Stimulated activated naive CD8-positive, alpha-beta T cell treated with anti-CD3 and anti-CD28 coated beads, Interleukin-15, Interleukin-2, amounts not matched to agents 100 ng/mL and 50 ng/mL, for 24 hours (primary cell): ENCODE data around the gene CACNG3.

Experiments used
- H3K27ac Mint-ChIP-seq: one replicate; pipeline ENCODE4 v1.8.0; 2021; ENCODE audit warnings: mild to moderate bottlenecking, mixed read lengths
- H3K27me3 Mint-ChIP-seq: one replicate; pipeline ENCODE4 v1.8.0; 2021; ENCODE audit warnings: mixed read lengths
- H3K36me3 Mint-ChIP-seq: one replicate; pipeline ENCODE4 v1.8.0; 2021; ENCODE audit warnings: low read depth, mixed read lengths
- H3K4me1 Mint-ChIP-seq: one replicate; pipeline ENCODE4 v1.8.0; 2021; ENCODE audit warnings: low read depth, mixed read lengths
- H3K4me3 Mint-ChIP-seq: one replicate; pipeline ENCODE4 v1.8.0; 2021; ENCODE audit warnings: mild to moderate bottlenecking, mixed read lengths
- H3K9me3 Mint-ChIP-seq: one replicate; pipeline ENCODE4 v1.8.0; 2021; ENCODE audit warnings: mixed read lengths

CACNG3 gene

GRCh38 chr16:24257958-24258357, 1.8 kb downstream of the CACNG3 start:
- Mint-ChIP-seq H3K27me3 (peaks cover 73% of the 10 kb centered on the region), H3K9me3 (no peaks in the 10 kb centered on the region), H3K4me3 (no peak overlapping the region), H3K36me3 (no peaks in the 10 kb centered on the region), H3K27ac (no peak overlapping the region), H3K4me1 (peaks cover 3% of the 10 kb centered on the region)

GRCh38 chr16:24258791-24259190, 2.7 kb downstream of the CACNG3 start:
- peaks cover 3% of the 10 kb centered on the region for H3K4me1 Mint-ChIP-seq
- no peaks in the 10 kb centered on the region for H3K36me3 Mint-ChIP-seq
- no peak overlapping the region for H3K4me3 Mint-ChIP-seq
- peaks cover 68% of the 10 kb centered on the region for H3K27me3 Mint-ChIP-seq
- H3K27ac Mint-ChIP-seq, result no peak overlapping the region
- H3K9me3 Mint-ChIP-seq, result no peaks in the 10 kb centered on the region

GRCh38 chr16:24262816-24263215, 6.7 kb downstream of the CACNG3 start:
- H3K36me3 Mint-ChIP-seq, result no peaks in the 10 kb centered on the region
- no peak overlapping the region for H3K27ac Mint-ChIP-seq
- H3K9me3 Mint-ChIP-seq, result no peaks in the 10 kb centered on the region
- H3K27me3 Mint-ChIP-seq, result peaks cover 29% of the 10 kb centered on the region
- H3K4me1 Mint-ChIP-seq, result peaks cover under 1% of the 10 kb centered on the region
- no peak overlapping the region for H3K4me3 Mint-ChIP-seq

GRCh38 chr16:24270721-24271442, 14.7 kb downstream of the CACNG3 start:
- Mint-ChIP-seq H3K36me3 (no peaks in the 10 kb centered on the region), H3K4me3 (no peak overlapping the region), H3K4me1 (no peaks in the 10 kb centered on the region), H3K27ac (no peak overlapping the region), H3K9me3 (no peaks in the 10 kb centered on the region), H3K27me3 (peaks cover 34% of the 10 kb centered on the region)

- H3K27ac Mint-ChIP-seq, result no peak overlapping the region
- no peak overlapping the region for H3K4me3 Mint-ChIP-seq
- H3K4me1 Mint-ChIP-seq, result no peaks in the 10 kb centered on the region
- no peaks in the 10 kb centered on the region for H3K9me3 Mint-ChIP-seq
- H3K27me3 Mint-ChIP-seq, result peaks cover 42% of the 10 kb centered on the region
- no peaks in the 10 kb centered on the region for H3K36me3 Mint-ChIP-seq
Observed at GRCh38 chr16:24272379-24272778, 16.2 kb downstream of the CACNG3 start.

GRCh38 chr16:24273508-24274182, 17.5 kb downstream of the CACNG3 start:
- Mint-ChIP-seq H3K9me3 (no peaks in the 10 kb centered on the region), H3K27ac (no peak overlapping the region), H3K4me3 (no peak overlapping the region), H3K27me3 (peaks cover 41% of the 10 kb centered on the region), H3K36me3 (no peaks in the 10 kb centered on the region), H3K4me1 (no peaks in the 10 kb centered on the region)

GRCh38 chr16:24275413-24275812, 19.3 kb downstream of the CACNG3 start:
- H3K27me3 Mint-ChIP-seq, result peaks cover 46% of the 10 kb centered on the region
- H3K9me3 Mint-ChIP-seq, result no peaks in the 10 kb centered on the region

GRCh38 chr16:24279982-24280515, 23.9 kb downstream of the CACNG3 start:
- Mint-ChIP-seq H3K27ac (no peak overlapping the region), H3K9me3 (no peaks in the 10 kb centered on the region), H3K36me3 (no peaks in the 10 kb centered on the region), H3K4me1 (no peaks in the 10 kb centered on the region), H3K4me3 (no peak overlapping the region), H3K27me3 (peaks cover 48% of the 10 kb centered on the region)

More at GRCh38 chr16:24275413-24275812, 19.3 kb downstream of the CACNG3 start:
- no peaks in the 10 kb centered on the region for H3K36me3 Mint-ChIP-seq
- no peak overlapping the region for H3K4me3 Mint-ChIP-seq
- H3K27ac Mint-ChIP-seq, result no peak overlapping the region
- no peaks in the 10 kb centered on the region for H3K4me1 Mint-ChIP-seq

- Mint-ChIP-seq H3K27ac (no peak overlapping the region), H3K27me3 (peaks cover 47% of the 10 kb centered on the region), H3K36me3 (no peaks in the 10 kb centered on the region), H3K4me3 (no peak overlapping the region), H3K9me3 (no peaks in the 10 kb centered on the region), H3K4me1 (no peaks in the 10 kb centered on the region)
Observed at GRCh38 chr16:24281466-24281865, 25.3 kb downstream of the CACNG3 start.

- no peak overlapping the region for H3K27ac Mint-ChIP-seq
- no peaks in the 10 kb centered on the region for H3K4me1 Mint-ChIP-seq
- H3K4me3 Mint-ChIP-seq, result no peak overlapping the region
- no peaks in the 10 kb centered on the region for H3K9me3 Mint-ChIP-seq
- peaks cover 41% of the 10 kb centered on the region for H3K27me3 Mint-ChIP-seq
- H3K36me3 Mint-ChIP-seq, result no peaks in the 10 kb centered on the region
Observed at GRCh38 chr16:24282141-24282540, 26.0 kb downstream of the CACNG3 start.

- Mint-ChIP-seq H3K27ac (no peak overlapping the region), H3K27me3 (peaks cover 40% of the 10 kb centered on the region)
Observed at GRCh38 chr16:24286741-24287405, 30.7 kb downstream of the CACNG3 start.

GRCh38 chr16:24288516-24288915, 32.4 kb downstream of the CACNG3 start:
- Mint-ChIP-seq H3K36me3 (no peaks in the 10 kb centered on the region), H3K4me1 (no peaks in the 10 kb centered on the region), H3K27ac (no peak overlapping the region), H3K27me3 (peaks cover 51% of the 10 kb centered on the region), H3K9me3 (no peaks in the 10 kb centered on the region), H3K4me3 (no peak overlapping the region)

More at GRCh38 chr16:24286741-24287405, 30.7 kb downstream of the CACNG3 start:
- Mint-ChIP-seq H3K4me1 (no peaks in the 10 kb centered on the region), H3K36me3 (no peaks in the 10 kb centered on the region), H3K4me3 (no peak overlapping the region), H3K9me3 (no peaks in the 10 kb centered on the region)

- Mint-ChIP-seq H3K4me1 (no peaks in the 10 kb centered on the region), H3K9me3 (no peaks in the 10 kb centered on the region), H3K4me3 (no peak overlapping the region), H3K27ac (no peak overlapping the region), H3K36me3 (no peaks in the 10 kb centered on the region), H3K27me3 (peaks cover 51% of the 10 kb centered on the region)
Observed at GRCh38 chr16:24289166-24289700, 33.1 kb downstream of the CACNG3 start.

GRCh38 chr16:24291932-24292331, 35.8 kb downstream of the CACNG3 start:
- H3K36me3 Mint-ChIP-seq, result no peaks in the 10 kb centered on the region
- no peaks in the 10 kb centered on the region for H3K9me3 Mint-ChIP-seq
- no peak overlapping the region for H3K27ac Mint-ChIP-seq
- H3K27me3 Mint-ChIP-seq, result peaks cover 52% of the 10 kb centered on the region
- no peak overlapping the region for H3K4me3 Mint-ChIP-seq
- no peaks in the 10 kb centered on the region for H3K4me1 Mint-ChIP-seq

- Mint-ChIP-seq H3K27ac (no peak overlapping the region), H3K27me3 (peaks cover 50% of the 10 kb centered on the region), H3K36me3 (no peaks in the 10 kb centered on the region), H3K9me3 (no peaks in the 10 kb centered on the region), H3K4me1 (no peaks in the 10 kb centered on the region), H3K4me3 (no peak overlapping the region)
Observed at GRCh38 chr16:24294131-24294530, 38.0 kb downstream of the CACNG3 start.
